Activated gamma-delta T cell (primary cell): ENCODE data around the gene IL1RAPL2.
"Not testable (repeated sequence)": the region's sequence is repeated elsewhere in the genome, so short reads cannot be mapped to it uniquely, and the experiment has no call there.

Experiments
- DNase-seq: peaks from one replicate; lab custom pipeline; 2025; lab: John Stamatoyannopoulos, UW

Gene IL1RAPL2

DNA sequence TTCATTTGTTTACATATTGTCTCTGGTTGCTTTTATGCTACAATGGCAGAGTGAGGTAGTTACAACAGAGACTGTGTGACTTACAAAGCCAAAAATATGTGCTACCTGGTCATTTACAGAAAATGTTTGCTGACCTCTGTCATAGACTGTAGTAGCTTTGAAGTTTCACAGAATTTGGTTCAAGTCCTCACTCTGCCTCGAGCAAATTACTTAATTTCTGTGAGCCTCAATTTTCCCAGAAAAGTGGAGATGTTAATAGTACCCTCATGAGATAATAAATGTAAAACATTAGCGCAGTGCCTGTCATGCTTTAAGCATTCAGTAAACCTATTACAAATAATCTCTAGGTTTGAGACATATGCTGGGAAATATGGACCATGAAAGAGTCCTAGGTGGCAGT lies 1237.9 kb downstream of the IL1RAPL2 start:
- DNase-seq = no peak

DNA sequence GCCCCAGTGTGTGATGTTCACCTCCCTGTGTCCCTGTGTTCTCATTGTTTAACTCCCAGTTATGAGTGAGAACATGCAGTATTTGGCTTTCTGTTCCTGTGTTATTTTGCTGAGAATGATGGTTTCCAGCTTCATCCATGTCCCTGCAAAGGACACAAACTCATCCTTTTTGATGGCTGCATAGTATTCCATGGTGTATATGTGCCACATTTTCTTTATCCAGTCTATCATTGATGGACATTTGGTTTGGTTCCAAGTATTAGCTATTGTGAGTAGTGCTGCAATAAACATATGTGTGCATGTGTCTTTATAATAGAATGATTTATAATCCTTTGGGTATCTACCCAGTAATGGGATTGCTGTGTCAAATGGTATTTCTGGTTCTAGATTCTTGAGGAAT lies 1239.7 kb downstream of the IL1RAPL2 start:
- not testable (repeated sequence) for DNase-seq

DNA sequence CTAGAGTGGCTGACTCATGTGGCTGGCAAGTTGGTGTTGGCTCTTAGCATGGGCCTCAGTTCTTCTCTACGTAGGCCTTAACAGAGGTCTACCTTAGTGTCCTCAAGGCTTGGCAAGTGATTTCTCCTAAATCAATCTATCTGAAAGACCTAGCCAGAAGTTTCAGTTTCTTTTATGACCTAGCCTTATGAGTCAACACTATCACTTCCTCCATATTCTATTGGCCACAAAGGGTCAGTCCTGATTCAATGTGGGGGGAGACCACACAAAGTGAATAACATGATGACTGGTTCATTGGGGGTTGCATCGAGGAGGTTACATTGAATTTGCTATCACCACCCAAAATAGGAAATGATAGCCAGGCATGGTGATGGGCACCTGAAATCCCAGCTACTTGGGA lies 1250.5 kb downstream of the IL1RAPL2 start:
- no peak for DNase-seq
